ENCODE measurements around the gene WT1.

The WT1 gene

DNA sequence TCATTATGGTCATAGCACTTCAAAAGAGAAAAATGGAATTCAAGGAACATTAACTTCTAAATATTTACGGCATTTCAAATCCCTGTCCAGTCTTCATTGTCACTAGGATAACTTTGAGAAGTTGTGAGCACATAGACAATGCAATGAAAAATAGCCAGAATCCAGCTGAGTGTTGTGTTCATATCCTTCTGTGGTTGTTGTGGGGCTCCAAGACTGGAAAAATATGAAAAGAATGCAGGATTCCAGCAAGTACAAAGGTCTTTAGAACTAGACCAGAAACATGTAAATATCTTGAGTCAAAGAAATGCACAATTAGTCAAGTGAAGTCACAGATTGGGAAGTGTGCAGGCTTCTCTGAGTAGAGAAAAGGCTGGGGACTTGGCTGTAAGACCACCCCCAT, 68.7 kb downstream of the WT1 start:
- DNase-seq (ENCODE audit: low spot score): no peak
- TF ChIP-seq, protein P1, sequence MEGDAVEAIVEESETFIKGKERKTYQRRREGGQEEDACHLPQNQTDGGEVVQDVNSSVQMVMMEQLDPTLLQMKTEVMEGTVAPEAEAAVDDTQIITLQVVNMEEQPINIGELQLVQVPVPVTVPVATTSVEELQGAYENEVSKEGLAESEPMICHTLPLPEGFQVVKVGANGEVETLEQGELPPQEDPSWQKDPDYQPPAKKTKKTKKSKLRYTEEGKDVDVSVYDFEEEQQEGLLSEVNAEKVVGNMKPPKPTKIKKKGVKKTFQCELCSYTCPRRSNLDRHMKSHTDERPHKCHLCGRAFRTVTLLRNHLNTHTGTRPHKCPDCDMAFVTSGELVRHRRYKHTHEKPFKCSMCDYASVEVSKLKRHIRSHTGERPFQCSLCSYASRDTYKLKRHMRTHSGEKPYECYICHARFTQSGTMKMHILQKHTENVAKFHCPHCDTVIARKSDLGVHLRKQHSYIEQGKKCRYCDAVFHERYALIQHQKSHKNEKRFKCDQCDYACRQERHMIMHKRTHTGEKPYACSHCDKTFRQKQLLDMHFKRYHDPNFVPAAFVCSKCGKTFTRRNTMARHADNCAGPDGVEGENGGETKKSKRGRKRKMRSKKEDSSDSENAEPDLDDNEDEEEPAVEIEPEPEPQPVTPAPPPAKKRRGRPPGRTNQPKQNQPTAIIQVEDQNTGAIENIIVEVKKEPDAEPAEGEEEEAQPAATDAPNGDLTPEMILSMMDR (IDR thresholded peaks at IDR 0.05; ENCODE audit: extremely low read depth, missing control alignments): no peak

GRCh38 chr11:32365192-32365591, 70.1 kb downstream of the WT1 start:
- DNase-seq (ENCODE audit: low spot score): no peak
- TF ChIP-seq, protein P1 (IDR thresholded peaks at IDR 0.05; ENCODE audit: extremely low read depth, missing control alignments): no peak

DNA sequence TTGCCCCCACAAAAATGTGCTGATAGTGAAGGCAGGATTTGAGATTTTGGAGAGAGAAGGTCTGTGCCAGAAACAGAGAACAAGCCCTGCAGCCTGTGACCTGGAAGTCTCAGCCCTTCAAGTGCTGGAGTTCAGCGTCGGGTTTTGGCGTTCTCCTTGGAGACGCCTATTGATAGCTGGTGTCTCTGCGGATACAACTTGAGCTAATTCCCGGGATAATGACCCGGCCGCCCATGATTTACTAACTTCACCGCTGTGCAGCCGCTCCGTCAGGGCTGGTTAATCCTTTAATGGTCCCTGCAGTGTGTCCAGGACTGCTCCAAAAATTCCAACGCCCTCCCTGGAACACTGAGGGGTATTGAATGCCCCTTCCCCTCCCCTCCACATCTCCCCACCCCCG, 76.6 kb downstream of the WT1 start:
- TF ChIP-seq, protein P1 (IDR thresholded peaks at IDR 0.05; ENCODE audit: extremely low read depth, missing control alignments): no peak
- no peak for DNase-seq (ENCODE audit: low spot score)

DNA sequence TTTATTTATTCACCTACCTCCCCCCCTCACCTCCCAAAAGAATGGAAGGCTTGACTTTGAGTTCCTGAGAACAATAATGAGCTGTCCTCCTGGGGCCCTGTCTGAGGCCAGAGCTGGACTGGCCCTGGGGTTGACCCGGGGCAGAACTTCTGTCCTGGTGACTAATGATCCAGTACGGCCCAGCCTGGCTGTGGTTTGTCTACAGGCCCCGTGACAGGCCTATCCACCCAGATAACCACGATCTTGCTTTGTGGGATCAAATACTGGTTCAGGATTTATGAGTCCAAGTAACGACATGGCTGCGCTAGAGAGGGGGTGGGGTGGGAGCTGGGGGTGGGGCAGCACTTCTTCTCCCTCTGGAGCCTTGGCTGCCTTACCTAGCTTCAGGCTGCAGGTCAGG, 81.5 kb downstream of the WT1 start:
- DNase-seq (ENCODE audit: low spot score): no peak
- TF ChIP-seq, protein P1 (IDR thresholded peaks at IDR 0.05; ENCODE audit: extremely low read depth, missing control alignments): no peak

DNA sequence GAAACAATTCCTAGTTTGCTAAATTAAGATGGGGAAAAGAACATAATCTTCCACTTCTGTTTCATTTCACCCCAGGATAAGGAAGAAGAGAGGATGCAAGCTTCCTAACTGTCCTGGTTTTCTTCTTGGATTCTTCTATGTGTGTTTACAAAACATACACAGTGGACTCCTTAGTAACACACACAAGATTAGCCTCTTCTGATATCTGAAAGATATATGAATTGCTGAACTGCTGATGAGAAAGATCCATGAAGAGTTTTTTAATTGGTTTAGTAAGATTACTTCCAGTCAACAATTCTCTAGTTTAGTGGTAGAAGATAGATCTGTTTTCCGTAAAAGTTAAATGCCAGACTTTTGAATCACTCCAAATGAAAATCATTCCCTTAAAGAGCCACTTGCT, 86.8 kb downstream of the WT1 start:
- TF ChIP-seq, protein P1 (IDR thresholded peaks at IDR 0.05; ENCODE audit: extremely low read depth, missing control alignments): no peak
- no peak for DNase-seq (ENCODE audit: low spot score)

DNA sequence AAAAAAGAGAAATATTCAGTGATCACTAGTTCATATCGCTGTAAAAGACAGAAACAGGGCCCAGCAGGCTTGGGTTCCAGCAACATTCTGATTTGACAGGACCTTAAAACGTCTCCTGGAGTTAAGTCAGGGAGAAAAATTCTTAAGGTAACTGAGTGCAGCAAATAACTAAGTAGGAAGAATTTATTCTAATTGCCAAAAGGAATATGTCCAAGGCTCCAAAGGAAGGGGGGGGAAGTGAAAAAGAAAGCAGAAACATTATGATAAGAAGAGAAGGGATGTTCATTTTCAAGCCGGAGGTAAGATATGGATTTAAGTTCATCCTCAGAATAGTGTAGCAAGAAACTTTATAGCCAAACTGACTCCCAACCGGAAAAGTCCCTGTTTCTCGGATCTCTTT, 90.4 kb downstream of the WT1 start:
- DNase-seq (ENCODE audit: low spot score): no peak
- TF ChIP-seq, protein P1 (IDR thresholded peaks at IDR 0.05; ENCODE audit: extremely low read depth, missing control alignments): no peak

DNA sequence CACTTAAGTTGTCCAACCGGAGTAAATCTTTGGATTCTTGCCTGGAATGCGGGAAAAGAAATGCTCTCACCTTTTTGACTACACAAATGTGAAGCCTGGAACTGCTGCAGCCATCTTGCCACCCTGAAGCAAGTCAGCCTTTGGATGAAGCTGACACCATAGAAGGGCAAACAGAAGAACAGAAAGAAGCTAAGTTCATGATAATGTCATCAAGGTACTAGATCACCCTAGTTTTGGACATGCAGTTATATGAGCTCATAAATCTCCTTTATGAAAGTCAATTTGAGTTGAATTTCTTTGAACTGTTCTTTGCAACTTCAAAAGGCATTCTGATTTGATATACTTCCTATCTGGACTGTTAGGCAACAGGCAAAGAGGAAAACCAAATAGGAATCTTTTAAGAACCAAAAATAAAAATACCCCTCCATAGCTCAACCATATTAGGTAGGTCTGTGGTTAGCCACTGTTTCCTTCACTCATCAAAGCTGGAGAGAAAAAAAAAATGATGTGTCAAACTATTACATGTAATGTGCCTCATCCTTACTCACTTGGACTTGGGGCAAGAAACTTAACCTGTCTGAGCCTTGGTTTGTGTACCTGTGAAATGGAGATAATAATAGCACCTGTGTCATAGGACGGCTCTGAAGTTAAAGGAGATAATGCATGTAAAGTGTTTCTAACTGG, 91.9 kb downstream of the WT1 start:
- TF ChIP-seq, protein P1 (IDR thresholded peaks at IDR 0.05; ENCODE audit: extremely low read depth, missing control alignments): no peak
- DNase-seq (ENCODE audit: low spot score): peak; percentile 24

All from GM20000 (cell line).